ENCODE measurements around the gene PNMA6E. TPM values are rescaled to one million over a fixed set of nuclear protein-coding genes. Genes with fewer than 3 reads are reported as not detected.

The PNMA6E gene
- total and polyA plus RNA-seq, 2 of the 13 experiments (the other 11 are each of a cell fraction or from before 2014, with no cell fraction given), result not detected

DNA sequence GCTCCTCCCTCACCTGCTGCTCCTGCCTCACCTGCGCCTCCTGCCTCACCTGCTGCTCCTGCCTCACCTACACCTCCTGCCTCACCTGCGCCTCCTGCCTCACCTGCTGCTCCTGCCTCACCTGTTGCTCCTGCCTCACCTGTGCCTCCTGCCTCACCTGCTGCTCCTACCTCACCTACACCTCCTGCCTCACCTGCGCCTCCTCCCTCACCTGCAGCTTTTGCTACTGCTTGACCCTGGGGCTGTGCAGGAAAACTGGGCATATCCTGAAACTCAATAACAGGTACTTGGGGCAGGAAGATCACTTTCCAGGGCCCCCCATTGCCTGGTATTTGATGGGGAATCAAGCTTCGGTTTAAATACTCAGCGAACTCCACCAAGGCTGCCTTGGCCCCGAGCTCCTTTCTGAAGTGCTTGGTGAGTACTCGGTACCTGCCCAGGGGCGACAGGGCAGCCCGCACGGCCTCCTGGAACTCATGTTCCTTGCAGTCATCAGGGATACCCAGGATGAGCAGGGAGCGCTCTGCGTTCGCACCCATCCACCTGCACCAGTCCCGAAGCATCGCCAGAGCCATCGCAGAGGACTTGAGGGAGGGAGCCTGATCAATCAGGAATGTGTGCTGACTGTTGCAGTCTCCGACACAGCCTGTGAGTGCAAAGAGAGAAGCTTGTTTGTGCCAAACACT is 2.7 kb downstream of the PNMA6E start:
- Histone ChIP-seq H3K4me1 (ENCODE audit: insufficient read depth, low read length) (no peaks in the 10 kb centered on the region), H3K36me3 (replicated peaks in 1 of 2; ENCODE audit: control insufficient read depth in 1 of 2, insufficient read depth in 2 of 2, low read length in 2 of 2) (no peaks in the 10 kb centered on the region), H3K9me3 (ENCODE audit: low read length) (no peaks in the 10 kb centered on the region), H3K9ac (ENCODE audit: insufficient read depth, low read depth, low read length) (no peak overlapping the region), H3K4me3 (replicated peaks in 1 of 3; ENCODE audit: insufficient read depth in 1 of 3, low read depth in 2 of 3, low read length in 3 of 3) (no peak overlapping the region), H2AFZ (ENCODE audit: low read length) (no peak overlapping the region), H3K79me2 (ENCODE audit: insufficient read depth, low read length) (no peaks in the 10 kb centered on the region), H3K27me3 (ENCODE audit: control insufficient read depth in 1 of 2, insufficient read depth in 2 of 2, low read length in 2 of 2) (no peaks in the 10 kb centered on the region; a peak in 1 of 5 replicates), H3K4me2 (ENCODE audit: low read depth, low read length) (no peak overlapping the region), H4K20me1 (ENCODE audit: insufficient read depth, low read length) (no peaks in the 10 kb centered on the region), H3K27ac (ENCODE audit: extremely low read length, insufficient read depth, low read length) (no peak overlapping the region)
- BruUV-seq (replicated peaks), result no TSS peak
- TF ChIP-seq, protein P1, sequence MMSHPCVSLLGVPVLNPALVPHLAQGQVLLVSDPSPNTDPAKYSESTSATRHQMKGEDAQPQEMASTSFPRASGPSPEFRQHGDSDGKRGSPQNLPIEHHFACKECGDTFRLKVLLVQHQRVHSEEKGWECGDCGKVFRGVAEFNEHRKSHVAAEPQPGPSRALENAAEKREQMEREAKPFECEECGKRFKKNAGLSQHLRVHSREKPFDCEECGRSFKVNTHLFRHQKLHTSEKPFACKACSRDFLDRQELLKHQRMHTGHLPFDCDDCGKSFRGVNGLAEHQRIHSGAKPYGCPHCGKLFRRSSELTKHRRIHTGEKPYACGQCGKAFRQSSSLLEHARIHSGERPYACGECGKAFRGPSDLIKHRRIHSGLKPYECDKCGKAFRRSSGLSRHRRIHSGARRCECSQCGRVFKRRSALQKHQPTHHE (CRISPR knock-in tag; IDR thresholded peaks at IDR 0.05; ENCODE audit: borderline replicate concordance), result no peak
- TF ChIP-seq KDM1A (CRISPR knock-in tag; IDR thresholded peaks at IDR 0.05) (no peak), ZNF142 (CRISPR knock-in tag; IDR thresholded peaks at IDR 0.05) (no peak)
- ChIA-PET POLR2A (no interaction called here), CTCF (ENCODE audit: low intra/inter-chr PET ratio, low total read pairs) (no interaction called here)
- intact Hi-C loops (cut with micrococcal nuclease; ENCODE audit: unreplicated experiment) (no loop called here), in situ Hi-C loops (cut with HindIII; ENCODE audit: extremely low pct_ligation_motif_present, low pct_unique_long_range_greater_than_20kb) (no loop called here)
- DNase-seq (ENCODE audit: low spot score) (no peak), FAIRE-seq (no peak), ATAC-seq (no peak; the same call in 2 of the 3 replicates)
- 84% methylated on average over 3 of the region's 17 CpGs for WGBS (ENCODE audit: low lambda C conversion rate)

All from HepG2 (cell line).